Progenitor cell of endocrine pancreas (in vitro differentiated cells): ENCODE data around the gene CRISP1. TPM values are rescaled to one million over a fixed set of nuclear protein-coding genes. Genes with fewer than 3 reads are reported as not detected.

ENCODE experiments used
- DNase-seq: peaks from one replicate; pipeline ENCODE4 v3.0.0; 2021; ENCODE audit warnings: low spot score; ENCODE audit not compliant: unreplicated experiment
- H3K27ac Mint-ChIP-seq: 2 replicates; pipeline ENCODE4 v1.8.0; 2021; ENCODE audit warnings: mild to moderate bottlenecking, moderate library complexity, mixed read lengths
- H3K27me3 Mint-ChIP-seq: 2 replicates; pipeline ENCODE4 v1.8.0; 2021; ENCODE audit warnings: mixed read lengths
- H3K36me3 Mint-ChIP-seq: 2 replicates; pipeline ENCODE4 v1.8.0; 2022; ENCODE audit warnings: mixed read lengths; ENCODE audit not compliant: insufficient read depth
- H3K4me1 Mint-ChIP-seq: 2 replicates; pipeline ENCODE4 v1.8.0; 2021; ENCODE audit warnings: low read depth, mixed read lengths
- H3K4me3 Mint-ChIP-seq: 2 replicates; pipeline ENCODE4 v1.8.0; 2021; ENCODE audit warnings: low read depth, mild to moderate bottlenecking, moderate library complexity, mixed read lengths
- H3K9me3 Mint-ChIP-seq: 2 replicates; pipeline ENCODE4 v1.8.0; 2021; ENCODE audit warnings: low read depth, mixed read lengths
- CTCF ChIP-seq: fragments of 200-600 bp; sonication (generic); IDR thresholded peaks from one replicate; pipeline ENCODE4 v1.5.0; 2021; ENCODE audit warnings: antibody characterized with exemption, mild to moderate bottlenecking; ENCODE audit not compliant: unreplicated experiment
- total RNA-seq: library from RNA; stranded (reverse); gene quantifications from 2 replicates; pipeline ENCODE4 v1.2.1, GENCODE V29; 2021

Gene CRISP1
- total RNA-seq, 1 donor from 2014 or later = not detected

GRCh38 chr6:49855221-49855620 is 11.1 kb downstream of the CRISP1 start:
- Mint-ChIP-seq H3K4me1 (peaks cover 2% of the 10 kb centered on the region), H3K9me3 (peaks cover 3% of the 10 kb centered on the region), H3K36me3 (no peaks in the 10 kb centered on the region), H3K27ac (no peak overlapping the region), H3K4me3 (no peak overlapping the region), H3K27me3 (no peaks in the 10 kb centered on the region)
- no peak for TF ChIP-seq CTCF
- no peak for DNase-seq

GRCh38 chr6:49852975-49853374 is 13.4 kb downstream of the CRISP1 start:
- H3K27me3 Mint-ChIP-seq = no peaks in the 10 kb centered on the region
- no peaks in the 10 kb centered on the region for H3K36me3 Mint-ChIP-seq
- DNase-seq = no peak
- H3K27ac Mint-ChIP-seq = no peak overlapping the region
- TF ChIP-seq CTCF = no peak
- no peaks in the 10 kb centered on the region for H3K4me1 Mint-ChIP-seq
- H3K4me3 Mint-ChIP-seq = no peak overlapping the region
- no peaks in the 10 kb centered on the region for H3K9me3 Mint-ChIP-seq

- H3K27ac Mint-ChIP-seq = no peak overlapping the region
These were observed 17.0 kb downstream of the CRISP1 start for GRCh38 chr6:49849213-49849907.

GRCh38 chr6:49847673-49848072 is 18.7 kb downstream of the CRISP1 start:
- Mint-ChIP-seq H3K4me1 (no peaks in the 10 kb centered on the region), H3K9me3 (no peaks in the 10 kb centered on the region), H3K27ac (no peak overlapping the region), H3K27me3 (no peaks in the 10 kb centered on the region), H3K36me3 (no peaks in the 10 kb centered on the region), H3K4me3 (no peak overlapping the region)
- no peak for TF ChIP-seq CTCF
- no peak for DNase-seq

More at GRCh38 chr6:49849213-49849907, 17.0 kb downstream of the CRISP1 start:
- no peaks in the 10 kb centered on the region for H3K9me3 Mint-ChIP-seq
- no peaks in the 10 kb centered on the region for H3K27me3 Mint-ChIP-seq
- DNase-seq = no peak
- H3K4me1 Mint-ChIP-seq = no peaks in the 10 kb centered on the region
- no peak overlapping the region for H3K4me3 Mint-ChIP-seq
- no peaks in the 10 kb centered on the region for H3K36me3 Mint-ChIP-seq
- peak; percentile 73 for TF ChIP-seq CTCF

GRCh38 chr6:49847014-49847413 is 19.3 kb downstream of the CRISP1 start:
- Mint-ChIP-seq H3K36me3 (no peaks in the 10 kb centered on the region), H3K27ac (no peak overlapping the region), H3K4me1 (no peaks in the 10 kb centered on the region), H3K27me3 (no peaks in the 10 kb centered on the region), H3K4me3 (no peak overlapping the region), H3K9me3 (no peaks in the 10 kb centered on the region)
- no peak for DNase-seq
- no peak for TF ChIP-seq CTCF
